Stimulated activated CD8-positive, alpha-beta memory T cell treated with anti-CD3 and anti-CD28 coated beads, Interleukin-15, amount 100 ng/mL, for 48 hours (primary cell): ENCODE data around the gene SLC41A3.
"Not testable (repeated sequence)": the region's sequence is repeated elsewhere in the genome, so short reads cannot be mapped to it uniquely, and the experiment has no call there.

Experiments
- DNase-seq, 2 donors: peaks; one replicate each; pipeline ENCODE4 v3.0.0-alpha.2; 2020; ENCODE audit warnings: low read depth in 2 of 2

Gene SLC41A3

GRCh38 chr3:126082362-126083137 is 1.4 kb downstream of the SLC41A3 start:
- no peak for DNase-seq

GRCh38 chr3:126081618-126082361 is 2.1 kb downstream of the SLC41A3 start:
- DNase-seq: no peak

DNA sequence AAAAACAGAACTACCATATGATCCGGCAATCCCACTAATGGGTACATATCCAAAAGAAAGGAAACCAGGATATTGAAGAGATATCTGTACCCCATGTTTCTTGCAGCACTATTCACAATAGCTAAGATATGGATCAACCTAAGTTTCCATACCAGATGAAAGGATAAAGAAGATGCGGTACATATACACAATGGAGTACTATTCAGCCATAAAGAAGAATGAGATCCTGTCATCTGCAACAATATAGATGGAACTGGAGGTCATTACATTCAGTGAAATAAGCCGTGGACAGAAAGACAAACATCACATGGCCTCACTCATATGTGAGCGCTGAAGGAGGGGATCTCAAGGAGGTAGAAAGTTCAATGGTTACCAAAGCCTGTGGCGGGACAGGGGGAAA is 3.0 kb downstream of the SLC41A3 start:
- no peak for DNase-seq

DNA sequence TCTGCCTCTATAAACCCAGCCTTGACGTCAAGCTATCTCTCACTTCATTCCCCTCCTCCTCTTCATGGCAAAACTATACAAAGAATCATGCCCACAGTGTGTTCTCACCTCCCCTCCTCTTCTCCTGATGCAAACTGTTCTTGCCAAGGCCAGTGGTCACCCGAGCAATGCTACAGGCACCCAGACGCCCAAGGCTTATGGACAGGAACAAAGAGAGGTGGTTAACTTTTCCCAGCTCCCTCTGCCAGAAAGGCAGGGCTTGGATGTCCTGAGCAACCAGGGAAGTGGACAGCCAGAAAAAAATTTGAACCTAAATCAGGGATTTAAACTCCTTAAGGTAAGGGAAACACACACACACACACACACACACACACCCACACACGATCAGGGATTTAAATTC is 5.1 kb downstream of the SLC41A3 start:
- no peak for DNase-seq

- DNase-seq: no peak
Observed at GRCh38 chr3:126077754-126078153, 6.2 kb downstream of the SLC41A3 start.

DNA sequence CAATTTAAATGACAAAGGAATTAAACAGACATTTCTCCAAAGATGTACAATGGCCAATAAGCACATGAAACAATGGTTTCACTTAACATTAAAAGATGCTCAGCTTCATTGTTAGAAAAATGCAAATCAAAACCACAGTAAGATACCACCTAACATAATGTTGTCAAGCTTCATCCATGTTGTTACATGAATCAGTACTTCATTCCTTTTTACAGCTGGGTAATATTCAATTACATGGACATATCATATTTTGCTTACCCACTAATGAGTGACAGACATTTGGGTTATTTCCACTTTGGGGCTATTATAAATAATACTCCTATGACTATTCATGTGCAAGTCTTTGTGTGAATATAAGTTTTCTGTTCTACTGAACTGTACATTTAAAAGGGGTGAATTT is 7.8 kb downstream of the SLC41A3 start:
- no peak for DNase-seq

- no peak for DNase-seq
Observed at GRCh38 chr3:126070146-126070545, 13.8 kb downstream of the SLC41A3 start.

DNA sequence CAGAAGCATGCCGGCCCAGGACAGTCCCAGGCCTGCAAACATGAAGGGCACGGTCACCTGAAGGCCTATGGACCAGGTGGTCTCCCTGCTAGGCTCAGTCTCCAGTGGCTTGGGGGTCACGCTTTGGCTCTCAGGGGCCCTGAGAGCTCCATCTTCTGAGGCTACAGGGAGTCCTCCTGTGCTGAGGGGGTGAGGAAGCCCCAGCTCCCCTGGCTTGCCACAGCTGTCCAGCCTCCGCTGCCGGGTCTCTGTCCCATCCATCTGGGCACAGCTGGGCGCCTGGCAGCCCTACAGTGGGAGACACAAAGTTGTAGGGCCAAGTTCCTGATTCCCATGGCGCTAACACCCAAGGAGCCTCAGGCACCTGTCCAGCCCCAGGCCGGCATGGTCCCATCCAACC is 16.0 kb downstream of the SLC41A3 start:
- DNase-seq: no peak

DNA sequence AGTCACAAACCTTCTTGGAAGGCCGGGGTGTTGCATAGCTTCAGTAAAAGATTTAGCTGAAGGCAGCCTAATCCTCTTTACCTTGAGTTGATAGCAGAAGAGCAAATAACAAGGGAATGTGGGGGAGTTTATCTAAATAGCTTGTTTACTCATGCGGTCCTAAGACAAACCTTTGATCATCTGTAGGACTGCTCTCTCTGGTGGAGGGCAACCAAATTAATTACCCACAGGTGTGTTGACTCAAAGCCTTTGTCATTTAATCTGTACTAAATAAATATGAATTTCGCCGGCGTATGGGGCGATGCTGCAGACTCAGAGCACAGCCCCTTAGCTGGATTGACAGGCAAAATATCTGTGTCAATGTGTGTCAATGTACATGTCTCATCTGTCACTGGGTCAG is 17.2 kb downstream of the SLC41A3 start:
- not testable (repeated sequence) for DNase-seq

DNA sequence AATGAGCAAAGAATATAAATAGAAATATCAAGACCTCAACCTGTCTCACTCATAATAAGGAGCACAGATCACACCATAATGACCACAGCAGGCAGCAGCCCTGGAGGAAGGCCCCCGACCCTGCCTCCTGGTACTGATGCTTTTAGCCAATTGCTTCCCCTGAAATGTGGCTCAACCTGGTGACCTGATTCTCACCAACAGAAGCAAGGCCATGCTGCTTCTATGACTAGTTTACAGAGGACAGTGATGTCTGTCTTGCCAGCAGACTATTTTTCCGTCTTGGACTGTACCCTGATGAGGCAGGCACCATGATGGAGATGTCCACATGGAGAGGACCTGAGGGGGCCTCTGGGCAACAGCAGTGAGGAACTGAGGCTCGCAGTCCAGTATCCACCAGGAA is 18.0 kb downstream of the SLC41A3 start:
- no peak for DNase-seq

- no peak for DNase-seq
Observed at GRCh38 chr3:126064627-126065258, 19.2 kb downstream of the SLC41A3 start.

GRCh38 chr3:126063358-126063965 is 20.5 kb downstream of the SLC41A3 start:
- DNase-seq: no peak

DNA sequence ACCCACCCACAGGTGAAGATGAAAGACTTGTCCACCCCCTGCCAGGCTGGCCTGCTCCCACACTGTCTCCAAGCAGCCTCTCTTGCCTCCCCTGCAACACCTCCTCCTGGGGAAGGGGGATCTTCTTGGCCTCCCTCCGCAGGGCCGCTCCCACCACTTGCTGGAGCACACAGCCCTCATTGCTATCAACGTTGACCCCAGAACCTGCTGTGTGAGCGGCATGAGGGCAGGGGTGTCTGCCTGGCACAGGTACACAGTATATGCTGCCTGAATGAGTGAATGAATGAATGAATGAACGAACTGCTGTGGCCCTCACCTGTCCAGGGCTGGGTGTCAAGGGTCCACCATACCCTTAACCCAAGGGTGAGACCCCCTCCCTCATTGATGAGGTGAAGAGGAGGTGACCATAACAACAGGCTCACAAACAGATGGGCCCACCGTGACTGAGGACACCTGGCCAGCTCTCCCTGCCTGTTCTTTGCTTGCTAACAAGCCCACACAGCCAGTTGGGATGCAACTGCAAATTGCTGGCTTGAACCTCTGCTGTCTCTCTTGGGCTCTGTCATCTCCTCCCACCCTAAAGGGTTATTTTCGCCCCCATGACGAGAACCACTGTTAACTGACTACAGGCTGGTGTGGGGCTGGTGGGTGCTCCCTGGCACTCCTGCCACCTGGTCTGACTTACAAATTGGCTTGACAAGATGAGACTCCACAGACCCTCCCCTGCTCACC is 22.5 kb downstream of the SLC41A3 start:
- DNase-seq: no peak

DNA sequence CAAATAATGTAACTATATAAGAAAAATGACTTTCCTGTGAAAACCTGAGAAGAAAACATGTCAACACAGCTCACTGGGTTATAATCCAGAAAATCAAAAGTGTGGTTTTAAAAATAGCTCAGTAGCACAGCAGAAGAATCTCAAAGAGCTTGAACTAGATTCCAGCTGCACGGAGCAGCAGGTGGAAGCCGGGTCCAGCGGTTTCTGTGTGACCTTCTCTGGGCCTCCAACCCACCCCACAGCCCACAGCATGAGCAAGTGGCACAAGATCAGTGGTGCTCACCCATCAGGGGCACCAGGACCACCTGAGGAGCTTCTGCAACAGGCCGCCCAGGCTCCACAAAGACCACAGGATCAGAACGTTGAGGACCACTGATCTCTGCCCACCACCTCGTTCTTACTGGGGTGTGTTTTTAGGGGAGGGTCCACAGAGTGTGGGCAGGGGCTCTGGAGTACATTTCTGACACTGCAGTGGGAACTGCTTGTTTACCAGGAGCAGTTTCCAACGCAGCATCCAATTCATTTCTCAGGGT is 23.2 kb downstream of the SLC41A3 start:
- DNase-seq: no peak

- no peak for DNase-seq
Observed at GRCh38 chr3:126058666-126059065, 25.3 kb downstream of the SLC41A3 start.

- no peak for DNase-seq
Observed at GRCh38 chr3:126057936-126058335, 26.0 kb downstream of the SLC41A3 start.

GRCh38 chr3:126057501-126057819 is 26.5 kb downstream of the SLC41A3 start:
- DNase-seq: no peak

GRCh38 chr3:126056681-126057500 is 27.0 kb downstream of the SLC41A3 start:
- DNase-seq: no peak

DNA sequence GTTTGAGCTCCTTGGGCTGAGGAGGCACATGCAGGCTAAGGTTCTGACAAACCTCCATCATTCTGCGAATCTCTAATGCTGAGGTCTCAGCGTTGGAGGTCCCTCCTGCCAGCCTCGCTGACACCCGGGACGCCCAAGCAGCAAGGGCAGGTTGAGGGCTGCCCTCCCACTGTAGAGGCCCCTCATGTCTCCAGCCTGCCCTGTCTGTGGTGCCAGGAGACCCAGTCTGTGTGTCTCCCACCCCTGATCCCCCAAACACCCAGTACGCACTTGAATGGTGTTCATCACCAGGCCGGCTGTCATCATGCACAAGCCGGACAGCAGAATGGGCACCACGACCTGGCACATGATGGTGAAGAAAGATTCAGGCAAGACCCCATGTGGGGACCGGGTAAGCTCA is 27.8 kb downstream of the SLC41A3 start:
- DNase-seq: no peak

GRCh38 chr3:126054870-126055269 is 29.1 kb downstream of the SLC41A3 start:
- DNase-seq: no peak
